ENCODE data around the gene VSIR. TPM values are rescaled to one million over a fixed set of nuclear protein-coding genes. Genes with fewer than 3 reads are reported as not detected.

The VSIR gene
- total and polyA plus RNA-seq, 9 donors = 23.5 to 45.0 (median 33.9) TPM

- Histone ChIP-seq H3K36me3 (ENCODE audit: control insufficient read depth, insufficient read depth, low read length) (no peaks in the 10 kb centered on the region), H3K9me3 (replicated peaks; ENCODE audit: control insufficient read depth, low read depth, low read length) (peaks cover 6% of the 10 kb centered on the region), H3K27ac (ENCODE audit: low read length) (peak overlapping the region; percentile 93), H3K4me1 (ENCODE audit: control insufficient read depth, insufficient read depth, low read length) (peaks cover 64% of the 10 kb centered on the region), H3K27me3 (ENCODE audit: control insufficient read depth, insufficient read depth, low read length) (no peaks in the 10 kb centered on the region), H3K4me3 (ENCODE audit: low read length) (no peak overlapping the region)
- no CpG with 5 or more reads among the region's 3 CpGs for WGBS (ENCODE audit: insufficient coverage)
- no peak for DNase-seq
Measured at GRCh38 chr10:71774916-71775702, 1.8 kb upstream of the VSIR start.

GRCh38 chr10:71772832-71773220 is 494 bp downstream of the VSIR start:
- WGBS (ENCODE audit: insufficient coverage) = 63% methylated on average over 3 of the region's 4 CpGs
- peaks cover 81% of the 10 kb centered on the region for H3K4me1 ChIP-seq (ENCODE audit: control insufficient read depth, insufficient read depth, low read length)
- peak overlapping the region; percentile 73 for H3K4me3 ChIP-seq (ENCODE audit: low read length)
- peaks cover 6% of the 10 kb centered on the region for H3K9me3 ChIP-seq (replicated peaks; ENCODE audit: control insufficient read depth, low read depth, low read length)
- no peaks in the 10 kb centered on the region for H3K36me3 ChIP-seq (ENCODE audit: control insufficient read depth, insufficient read depth, low read length)
- no peak for DNase-seq
- H3K27ac ChIP-seq (ENCODE audit: low read length) = peak overlapping the region; percentile 74
- H3K27me3 ChIP-seq (ENCODE audit: control insufficient read depth, insufficient read depth, low read length) = no peaks in the 10 kb centered on the region

- DNase-seq = peak; percentile 74
- Histone ChIP-seq H3K4me1 (ENCODE audit: control insufficient read depth, insufficient read depth, low read length) (peaks cover 89% of the 10 kb centered on the region), H3K27ac (ENCODE audit: low read length) (peak overlapping the region; percentile 74), H3K4me3 (ENCODE audit: low read length) (peak overlapping the region; percentile 73), H3K36me3 (ENCODE audit: control insufficient read depth, insufficient read depth, low read length) (no peaks in the 10 kb centered on the region), H3K9me3 (replicated peaks; ENCODE audit: control insufficient read depth, low read depth, low read length) (no peaks in the 10 kb centered on the region), H3K27me3 (ENCODE audit: control insufficient read depth, insufficient read depth, low read length) (no peaks in the 10 kb centered on the region)
- 33% methylated on average over 2 of the region's 2 CpGs for WGBS (ENCODE audit: insufficient coverage)
Measured at GRCh38 chr10:71771821-71772617, 1.3 kb downstream of the VSIR start.

GRCh38 chr10:71771204-71771603 is 2.1 kb downstream of the VSIR start:
- Histone ChIP-seq H3K36me3 (ENCODE audit: control insufficient read depth, insufficient read depth, low read length) (no peaks in the 10 kb centered on the region), H3K4me1 (ENCODE audit: control insufficient read depth, insufficient read depth, low read length) (peaks cover 92% of the 10 kb centered on the region), H3K27me3 (ENCODE audit: control insufficient read depth, insufficient read depth, low read length) (no peaks in the 10 kb centered on the region), H3K27ac (ENCODE audit: low read length) (peak overlapping the region; percentile 50), H3K4me3 (ENCODE audit: low read length) (no peak overlapping the region), H3K9me3 (replicated peaks; ENCODE audit: control insufficient read depth, low read depth, low read length) (no peaks in the 10 kb centered on the region)
- WGBS (ENCODE audit: insufficient coverage) = 88% methylated on average over 1 of the region's 2 CpGs
- no peak for DNase-seq

GRCh38 chr10:71770789-71771188 is 2.5 kb downstream of the VSIR start:
- Histone ChIP-seq H3K27me3 (ENCODE audit: control insufficient read depth, insufficient read depth, low read length) (no peaks in the 10 kb centered on the region), H3K4me3 (ENCODE audit: low read length) (no peak overlapping the region), H3K36me3 (ENCODE audit: control insufficient read depth, insufficient read depth, low read length) (no peaks in the 10 kb centered on the region), H3K27ac (ENCODE audit: low read length) (peak overlapping the region; percentile 50), H3K9me3 (replicated peaks; ENCODE audit: control insufficient read depth, low read depth, low read length) (no peaks in the 10 kb centered on the region), H3K4me1 (ENCODE audit: control insufficient read depth, insufficient read depth, low read length) (peaks cover 92% of the 10 kb centered on the region)
- DNase-seq = no peak
- WGBS (ENCODE audit: insufficient coverage) = 85% methylated on average over 2 of the region's 3 CpGs

GRCh38 chr10:71770255-71770654 is 3.1 kb downstream of the VSIR start:
- H3K27me3 ChIP-seq (ENCODE audit: control insufficient read depth, insufficient read depth, low read length) = no peaks in the 10 kb centered on the region
- WGBS (ENCODE audit: insufficient coverage) = 83% methylated on average over 3 of the region's 3 CpGs
- no peaks in the 10 kb centered on the region for H3K36me3 ChIP-seq (ENCODE audit: control insufficient read depth, insufficient read depth, low read length)
- H3K27ac ChIP-seq (ENCODE audit: low read length) = peak overlapping the region; percentile 81
- no peaks in the 10 kb centered on the region for H3K9me3 ChIP-seq (replicated peaks; ENCODE audit: control insufficient read depth, low read depth, low read length)
- DNase-seq = no peak
- H3K4me1 ChIP-seq (ENCODE audit: control insufficient read depth, insufficient read depth, low read length) = peaks cover 92% of the 10 kb centered on the region
- no peak overlapping the region for H3K4me3 ChIP-seq (ENCODE audit: low read length)

- DNase-seq = no peak
- Histone ChIP-seq H3K27me3 (ENCODE audit: control insufficient read depth, insufficient read depth, low read length) (no peaks in the 10 kb centered on the region), H3K4me3 (ENCODE audit: low read length) (no peak overlapping the region), H3K36me3 (ENCODE audit: control insufficient read depth, insufficient read depth, low read length) (no peaks in the 10 kb centered on the region), H3K27ac (ENCODE audit: low read length) (peak overlapping the region; percentile 81), H3K9me3 (replicated peaks; ENCODE audit: control insufficient read depth, low read depth, low read length) (no peaks in the 10 kb centered on the region), H3K4me1 (ENCODE audit: control insufficient read depth, insufficient read depth, low read length) (peaks cover 92% of the 10 kb centered on the region)
- WGBS (ENCODE audit: insufficient coverage) = 62% methylated on average over 2 of the region's 5 CpGs
Measured at GRCh38 chr10:71769279-71769823, 4.0 kb downstream of the VSIR start.

GRCh38 chr10:71767420-71768035 is 5.8 kb downstream of the VSIR start:
- peak; percentile 70 for DNase-seq
- no peak overlapping the region for H3K4me3 ChIP-seq (ENCODE audit: low read length)
- H3K36me3 ChIP-seq (ENCODE audit: control insufficient read depth, insufficient read depth, low read length) = peaks cover 2% of the 10 kb centered on the region
- WGBS (ENCODE audit: insufficient coverage) = 29% methylated on average over 9 of the region's 10 CpGs
- peak overlapping the region; percentile 95 for H3K27ac ChIP-seq (ENCODE audit: low read length)
- H3K27me3 ChIP-seq (ENCODE audit: control insufficient read depth, insufficient read depth, low read length) = no peaks in the 10 kb centered on the region
- H3K9me3 ChIP-seq (replicated peaks; ENCODE audit: control insufficient read depth, low read depth, low read length) = no peaks in the 10 kb centered on the region
- H3K4me1 ChIP-seq (ENCODE audit: control insufficient read depth, insufficient read depth, low read length) = peaks cover 75% of the 10 kb centered on the region

GRCh38 chr10:71766717-71767419 is 6.5 kb downstream of the VSIR start:
- peak overlapping the region; percentile 95 for H3K27ac ChIP-seq (ENCODE audit: low read length)
- peak; percentile 89 for DNase-seq
- no peaks in the 10 kb centered on the region for H3K9me3 ChIP-seq (replicated peaks; ENCODE audit: control insufficient read depth, low read depth, low read length)
- 70% methylated on average over 7 of the region's 10 CpGs for WGBS (ENCODE audit: insufficient coverage)
- no peaks in the 10 kb centered on the region for H3K27me3 ChIP-seq (ENCODE audit: control insufficient read depth, insufficient read depth, low read length)
- peaks cover 7% of the 10 kb centered on the region for H3K36me3 ChIP-seq (ENCODE audit: control insufficient read depth, insufficient read depth, low read length)
- H3K4me3 ChIP-seq (ENCODE audit: low read length) = no peak overlapping the region
- peaks cover 72% of the 10 kb centered on the region for H3K4me1 ChIP-seq (ENCODE audit: control insufficient read depth, insufficient read depth, low read length)

Measured in muscle of leg (tissue), 11 donors.